A204.1 (cell line): Measurements from ENCODE around the gene ARSI.

ENCODE experiments used
- FAIRE-seq: peaks from 2 replicates; lab custom pipeline; 2012; peaks lifted over from hg19 to GRCh38; lab: Jason Lieb, UNC

The ARSI gene

DNA sequence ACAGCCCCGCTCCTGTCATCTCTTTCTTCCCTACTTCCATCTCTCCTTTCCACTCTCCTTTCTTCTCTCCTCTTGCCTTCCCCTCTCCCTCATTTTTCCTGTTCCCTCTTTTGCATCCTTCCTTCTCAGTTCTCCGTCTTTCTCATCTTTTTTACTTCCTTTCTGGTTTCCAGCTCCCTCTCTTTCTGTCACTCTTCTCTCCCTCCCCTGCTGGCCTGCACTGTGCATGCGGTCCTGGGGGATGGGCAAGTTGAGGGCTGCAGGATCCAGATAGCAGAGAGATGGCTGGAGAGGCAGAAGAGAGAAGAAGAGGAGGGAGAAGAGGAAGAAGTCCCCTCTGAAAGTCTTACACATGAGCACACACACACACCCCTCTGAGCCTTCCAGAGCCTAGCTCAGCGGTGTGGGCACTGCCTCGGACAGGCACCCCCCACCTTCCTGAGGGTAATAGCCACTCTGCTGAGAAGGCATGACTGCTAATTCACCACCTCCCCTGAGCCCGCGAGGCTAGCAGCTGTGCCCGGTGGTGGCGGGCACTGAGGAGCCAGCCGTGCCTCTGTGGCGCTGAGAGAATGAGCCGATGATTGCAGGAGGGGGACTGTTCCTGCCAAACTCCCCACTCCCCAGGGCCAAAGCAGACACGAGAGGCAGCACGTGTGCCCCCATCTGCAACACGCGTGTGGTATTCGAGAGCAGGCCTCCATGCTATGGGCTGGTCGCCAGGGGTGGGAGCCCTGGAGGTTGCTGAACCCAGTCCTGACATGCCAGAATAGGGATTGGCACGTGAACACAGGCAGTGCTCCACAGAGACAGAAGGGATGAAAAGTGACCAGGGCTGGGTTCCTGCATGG, 9.4 kb downstream of the ARSI start:
- FAIRE-seq = no peak

- FAIRE-seq = no peak
These were observed 11.0 kb downstream of the ARSI start for GRCh38 chr5:150291388-150292385.

DNA sequence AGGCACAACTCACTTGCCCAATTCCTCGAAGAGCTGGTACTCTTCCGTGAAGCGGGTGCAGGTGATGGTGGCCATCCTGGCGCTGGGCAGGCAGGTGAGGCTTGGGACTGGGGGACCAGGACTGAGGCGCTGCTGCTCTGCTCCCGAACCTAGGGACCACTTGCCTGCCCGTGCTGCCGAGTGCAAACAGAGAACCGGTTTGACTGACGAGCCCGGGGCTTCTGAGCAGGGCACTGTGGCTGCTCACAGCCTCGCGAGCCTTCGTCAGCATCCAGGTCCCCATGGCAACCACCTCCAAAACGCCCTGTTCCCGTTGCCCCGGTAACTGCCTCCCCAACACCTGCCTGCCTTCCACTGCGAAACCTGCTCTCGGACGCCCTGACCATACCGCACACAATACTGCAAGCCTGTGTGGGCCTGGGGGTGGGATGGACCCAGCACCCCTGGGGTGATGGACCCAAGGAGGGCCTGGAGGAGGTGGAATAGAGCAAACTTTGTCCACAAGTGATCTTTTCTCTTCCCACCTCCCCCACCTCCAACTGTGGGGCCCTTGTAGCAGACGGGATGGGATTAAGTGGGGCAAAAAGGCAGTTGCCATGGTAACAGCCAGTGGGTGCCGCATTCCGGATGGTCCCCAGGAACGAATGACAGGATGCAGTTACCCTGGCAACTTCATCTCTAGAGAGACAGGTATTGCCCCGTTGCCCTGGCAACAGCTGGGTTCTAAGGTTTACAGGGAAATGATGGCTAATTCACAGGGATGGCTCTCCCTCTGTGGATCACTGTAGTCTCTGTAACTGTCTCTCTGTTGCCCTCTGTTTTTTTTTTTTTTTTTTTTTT, 12.9 kb downstream of the ARSI start, which contains the start of gene CAMK2A:
TSS of gene CAMK2A (minus strand) at position 223 of the 840 bp plus-strand sequence. CDS start at position 75, 148 bp downstream.
- no peak for FAIRE-seq

DNA sequence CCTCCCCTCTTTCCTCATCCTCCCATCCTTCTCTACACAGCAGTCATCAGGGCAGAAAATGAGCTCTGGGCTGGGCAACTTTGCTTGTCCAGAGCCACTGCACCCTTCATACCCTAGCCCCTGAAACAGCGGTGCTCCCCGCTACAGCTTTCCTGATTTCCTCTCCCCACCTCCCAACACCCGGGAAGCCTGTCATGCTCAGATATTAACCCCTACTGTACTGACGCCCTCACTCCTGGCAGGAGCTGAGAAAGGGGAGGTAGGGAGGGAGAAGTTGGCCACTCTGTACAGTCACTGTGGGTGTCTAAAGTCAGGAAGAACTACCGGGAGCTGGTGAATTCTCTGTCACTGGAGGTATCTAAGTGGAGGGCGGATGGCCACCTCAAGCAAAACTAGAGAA, 13.9 kb downstream of the ARSI start:
- FAIRE-seq = no peak

- FAIRE-seq = no peak
These were observed 14.3 kb downstream of the ARSI start for GRCh38 chr5:150288361-150288760.

DNA sequence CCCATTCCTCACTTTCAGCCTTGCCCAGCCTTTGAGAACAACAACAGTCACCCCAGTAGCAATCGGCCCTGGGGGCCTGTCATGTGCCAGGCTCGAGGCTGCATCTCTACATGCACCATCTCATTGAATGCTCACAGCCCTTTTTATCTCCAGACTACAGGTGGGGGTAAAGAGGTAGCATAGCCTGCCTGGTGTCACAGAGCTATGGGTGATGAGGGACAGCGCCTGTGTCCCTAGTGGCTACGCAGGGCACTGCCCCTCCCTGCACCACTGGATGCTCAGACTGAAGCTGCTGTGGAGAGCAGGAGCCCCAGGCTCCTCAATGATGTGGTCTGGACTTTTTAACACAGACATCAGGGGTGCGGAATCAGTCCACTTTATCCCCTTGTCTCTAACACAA, 15.9 kb downstream of the ARSI start:
- FAIRE-seq = no peak

DNA sequence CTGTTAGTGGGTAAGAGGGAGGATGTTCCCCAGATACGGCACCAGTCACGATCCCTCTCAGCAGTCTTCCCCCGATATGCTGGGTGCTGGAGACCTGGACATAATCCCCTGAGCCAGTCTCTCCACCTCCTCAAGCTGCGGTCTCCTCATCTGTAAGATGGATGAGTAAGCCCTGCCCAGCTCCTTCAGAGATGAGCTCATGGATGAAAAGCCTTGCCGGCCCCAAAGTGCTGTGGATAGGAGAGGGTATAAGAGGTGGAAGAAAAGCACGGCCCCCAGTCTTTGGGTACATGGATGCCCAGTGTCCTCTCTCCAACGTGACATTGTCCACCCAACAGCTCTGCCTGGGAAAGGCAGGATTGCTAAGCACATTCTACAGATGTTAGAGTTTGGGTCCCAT, 17.6 kb downstream of the ARSI start:
- no peak for FAIRE-seq

GRCh38 chr5:150284311-150284710, 18.4 kb downstream of the ARSI start:
- FAIRE-seq = no peak

- FAIRE-seq = no peak
These were observed 18.8 kb downstream of the ARSI start for GRCh38 chr5:150283904-150284303.

GRCh38 chr5:150281987-150282386, 20.7 kb downstream of the ARSI start:
- FAIRE-seq = no peak

- no peak for FAIRE-seq
These were observed 23.2 kb downstream of the ARSI start for GRCh38 chr5:150279330-150280020.

DNA sequence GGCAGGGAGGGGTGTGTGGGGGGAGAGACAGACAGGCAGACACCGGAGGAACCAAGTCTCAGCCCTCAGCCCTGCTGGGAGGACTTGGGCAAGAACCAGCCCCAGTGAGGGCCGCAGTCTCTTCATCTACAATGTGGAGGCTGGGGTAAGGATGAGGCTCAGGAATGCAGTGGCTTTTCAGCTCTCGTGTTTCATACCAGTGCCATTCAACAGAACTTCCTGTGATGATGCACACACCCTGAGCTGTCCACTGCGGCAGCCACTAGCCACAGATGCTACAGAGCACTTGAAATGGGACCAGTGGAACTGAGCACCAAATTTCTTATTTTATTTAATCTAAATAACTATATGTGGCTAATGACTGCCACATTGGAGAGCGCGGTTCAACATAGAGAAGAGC, 23.8 kb downstream of the ARSI start:
- FAIRE-seq = no peak

GRCh38 chr5:150278046-150278730, 24.5 kb downstream of the ARSI start:
- FAIRE-seq = no peak

GRCh38 chr5:150277043-150277442, 25.7 kb downstream of the ARSI start:
- FAIRE-seq = no peak

- FAIRE-seq = no peak
These were observed 27.9 kb downstream of the ARSI start for GRCh38 chr5:150274811-150275210.

- no peak for FAIRE-seq
These were observed 30.2 kb downstream of the ARSI start for GRCh38 chr5:150272531-150272930.

GRCh38 chr5:150271923-150272322, 30.8 kb downstream of the ARSI start:
- no peak for FAIRE-seq

DNA sequence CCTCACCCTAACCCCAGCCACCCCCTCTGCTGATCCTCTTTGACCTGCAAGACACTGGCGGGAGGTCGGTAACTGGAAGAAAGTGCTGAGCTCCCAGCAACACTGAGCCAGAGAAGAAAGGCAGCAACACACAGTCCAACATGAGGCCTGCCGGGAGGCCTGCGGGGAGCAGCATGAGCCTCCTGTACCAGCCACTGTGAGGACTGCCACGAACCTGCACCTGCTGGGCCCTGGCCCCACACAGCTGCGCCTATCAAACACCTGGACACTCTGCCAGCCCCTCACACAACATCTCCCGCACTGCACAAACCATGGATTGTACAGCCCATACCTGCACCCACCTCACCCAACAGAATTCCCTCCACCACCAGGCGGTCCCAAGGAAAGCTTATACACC, 31.4 kb downstream of the ARSI start:
- FAIRE-seq = no peak

DNA sequence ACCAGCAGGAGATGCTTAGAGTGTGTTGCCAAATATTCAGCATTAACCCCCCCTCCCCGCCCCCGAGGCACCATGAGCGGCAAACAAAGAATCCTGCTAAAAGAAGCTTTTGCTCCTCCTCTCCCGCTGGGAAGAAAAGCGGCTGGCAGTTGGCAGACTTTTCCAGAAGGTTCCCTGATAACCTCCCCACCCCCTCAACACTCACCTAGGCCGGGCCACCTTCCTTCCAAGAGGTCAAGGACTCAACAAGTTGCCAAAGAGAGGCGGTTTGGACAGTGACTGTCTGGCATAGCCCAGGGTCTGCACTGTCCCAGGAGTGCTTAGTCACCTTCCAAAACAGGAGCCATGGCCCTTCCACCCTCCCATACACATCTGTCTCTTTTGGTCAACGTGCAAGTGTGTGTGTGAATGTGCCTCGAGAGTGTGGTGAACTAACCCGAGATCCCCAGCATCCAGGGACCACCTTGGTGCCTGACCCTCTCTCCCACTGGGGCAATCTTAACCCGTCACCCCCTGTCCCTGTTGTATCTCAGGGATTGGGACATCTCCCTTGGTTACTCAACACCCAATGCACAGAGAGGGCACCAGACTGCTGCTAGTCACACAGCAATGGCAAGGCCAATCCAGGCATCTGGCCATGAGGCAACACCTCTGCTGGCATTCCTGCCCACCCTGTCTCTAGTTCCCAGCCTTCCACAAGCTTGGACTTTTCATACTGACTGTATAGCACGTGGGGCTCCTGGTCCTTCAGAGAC, 32.0 kb downstream of the ARSI start:
- FAIRE-seq = no peak

DNA sequence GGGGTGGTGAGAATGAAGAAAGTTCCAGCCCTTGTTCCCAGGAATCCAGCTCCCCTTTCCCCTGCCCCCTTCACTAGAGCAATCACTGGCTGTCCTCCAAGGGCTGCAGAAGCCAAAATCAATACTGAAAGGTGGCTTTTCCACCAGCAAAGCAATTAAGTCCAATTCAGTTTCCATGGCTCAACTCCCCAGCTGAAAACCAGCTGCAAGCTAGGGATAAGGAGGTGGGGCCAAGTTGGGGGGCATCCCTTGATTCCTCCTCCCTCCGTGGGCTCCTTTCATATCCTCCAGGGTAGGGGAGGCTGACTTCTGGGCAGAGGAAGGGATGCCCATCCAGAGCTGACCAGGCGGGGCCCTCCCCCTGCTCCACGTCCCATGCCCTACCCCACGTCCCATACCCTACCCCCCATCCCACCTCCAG, 35.8 kb downstream of the ARSI start:
- no peak for FAIRE-seq
